ENCODE results near the gene IL1RAPL1.

IL1RAPL1 gene

DNA sequence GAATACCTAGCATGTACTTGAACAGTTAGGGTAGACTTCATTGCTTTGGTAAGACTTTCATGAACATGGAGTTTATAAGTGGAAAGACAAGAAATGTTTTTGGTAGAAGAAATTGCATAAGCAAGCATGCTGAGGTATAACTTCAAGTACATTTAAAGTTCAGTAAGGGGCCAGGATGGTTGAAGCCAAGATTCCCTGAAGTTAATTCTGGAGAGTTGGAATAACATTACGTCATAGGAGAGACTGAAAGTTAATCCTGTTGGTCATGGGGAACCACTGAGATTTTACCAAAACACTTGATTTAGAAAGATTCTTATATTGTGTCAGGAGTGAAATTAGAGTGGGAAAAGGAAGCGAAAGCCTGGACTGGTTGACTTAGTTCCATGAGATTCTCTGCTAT lies 860.6 kb downstream of the IL1RAPL1 start:
- TF ChIP-seq, protein P1, sequence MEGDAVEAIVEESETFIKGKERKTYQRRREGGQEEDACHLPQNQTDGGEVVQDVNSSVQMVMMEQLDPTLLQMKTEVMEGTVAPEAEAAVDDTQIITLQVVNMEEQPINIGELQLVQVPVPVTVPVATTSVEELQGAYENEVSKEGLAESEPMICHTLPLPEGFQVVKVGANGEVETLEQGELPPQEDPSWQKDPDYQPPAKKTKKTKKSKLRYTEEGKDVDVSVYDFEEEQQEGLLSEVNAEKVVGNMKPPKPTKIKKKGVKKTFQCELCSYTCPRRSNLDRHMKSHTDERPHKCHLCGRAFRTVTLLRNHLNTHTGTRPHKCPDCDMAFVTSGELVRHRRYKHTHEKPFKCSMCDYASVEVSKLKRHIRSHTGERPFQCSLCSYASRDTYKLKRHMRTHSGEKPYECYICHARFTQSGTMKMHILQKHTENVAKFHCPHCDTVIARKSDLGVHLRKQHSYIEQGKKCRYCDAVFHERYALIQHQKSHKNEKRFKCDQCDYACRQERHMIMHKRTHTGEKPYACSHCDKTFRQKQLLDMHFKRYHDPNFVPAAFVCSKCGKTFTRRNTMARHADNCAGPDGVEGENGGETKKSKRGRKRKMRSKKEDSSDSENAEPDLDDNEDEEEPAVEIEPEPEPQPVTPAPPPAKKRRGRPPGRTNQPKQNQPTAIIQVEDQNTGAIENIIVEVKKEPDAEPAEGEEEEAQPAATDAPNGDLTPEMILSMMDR (IDR thresholded peaks at IDR 0.05) = no peak

DNA sequence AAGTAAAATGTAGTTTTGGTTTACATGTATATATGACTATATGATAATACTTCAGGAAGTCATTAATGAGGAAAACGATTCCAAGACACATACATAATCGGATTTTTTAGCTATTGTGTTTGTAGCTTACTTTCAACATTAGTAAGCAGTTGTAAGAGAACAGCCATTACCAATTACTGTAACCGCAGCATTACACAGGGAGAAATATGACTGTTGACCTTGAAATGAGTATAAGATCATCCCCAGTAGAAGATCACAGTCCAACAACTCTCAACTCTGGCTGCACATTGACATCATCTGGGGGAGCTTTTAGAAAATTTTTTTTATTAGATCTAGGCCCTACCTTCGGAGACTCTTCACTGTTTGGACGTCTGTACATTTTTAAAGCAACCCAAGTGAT lies 866.1 kb downstream of the IL1RAPL1 start:
- TF ChIP-seq, protein P1 (IDR thresholded peaks at IDR 0.05) = no peak

DNA sequence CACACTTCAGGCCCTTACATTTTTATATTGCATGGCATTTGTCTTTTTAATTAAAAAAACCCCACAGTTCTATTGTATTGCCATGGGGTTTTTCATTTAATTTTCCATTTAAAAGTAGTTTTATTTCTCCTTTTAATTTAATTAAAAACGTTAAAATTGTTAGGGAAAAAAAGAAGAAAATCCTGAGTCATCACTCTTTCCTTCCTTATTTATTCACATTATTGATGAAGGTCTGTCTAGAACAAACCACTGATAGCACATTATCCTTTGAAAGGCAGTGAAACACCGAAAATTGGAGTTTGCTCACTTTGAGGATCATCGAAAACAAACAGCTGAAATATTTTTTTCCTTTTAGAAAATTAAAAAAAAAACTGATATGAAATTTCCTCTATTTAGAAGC lies 868.5 kb downstream of the IL1RAPL1 start:
- TF ChIP-seq, protein P1 (IDR thresholded peaks at IDR 0.05) = no peak

DNA sequence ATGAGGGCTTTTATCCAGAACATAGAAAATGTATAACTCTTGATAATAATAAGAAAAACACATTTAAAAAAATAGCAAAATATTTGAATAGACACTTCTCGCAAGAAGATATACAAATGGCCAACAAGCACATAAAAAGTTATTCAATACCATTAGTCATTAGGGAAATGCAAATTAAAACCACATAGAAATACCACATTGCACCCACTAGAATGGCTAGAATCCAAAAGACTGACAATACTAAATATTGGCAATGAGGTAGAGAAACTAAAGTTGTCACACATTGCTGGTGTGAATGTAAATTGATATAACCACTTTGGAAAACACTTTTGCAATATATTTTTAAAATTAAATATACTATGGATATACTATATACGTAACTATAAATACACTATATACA lies 873.8 kb downstream of the IL1RAPL1 start:
- TF ChIP-seq, protein P1 (IDR thresholded peaks at IDR 0.05) = no peak

DNA sequence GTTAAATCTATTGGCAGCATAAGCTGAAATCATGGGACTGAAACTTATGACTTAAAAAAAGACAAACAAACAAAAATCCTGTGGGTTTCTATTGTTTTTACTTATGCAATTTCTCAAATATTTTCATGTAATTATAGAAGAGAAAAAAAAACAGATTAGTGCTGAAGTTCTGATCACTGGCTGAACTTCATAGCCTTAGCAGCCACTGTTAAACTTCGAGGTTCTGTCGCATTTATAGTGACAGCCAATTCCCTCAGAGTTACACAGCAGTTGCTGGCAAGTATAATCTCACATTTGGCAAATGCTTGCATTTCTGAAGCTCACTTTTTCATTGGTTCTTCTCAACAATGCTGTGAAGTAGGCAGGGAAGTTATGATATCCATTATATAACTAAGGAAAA lies 879.2 kb downstream of the IL1RAPL1 start:
- TF ChIP-seq, protein P1 (IDR thresholded peaks at IDR 0.05) = no peak

DNA sequence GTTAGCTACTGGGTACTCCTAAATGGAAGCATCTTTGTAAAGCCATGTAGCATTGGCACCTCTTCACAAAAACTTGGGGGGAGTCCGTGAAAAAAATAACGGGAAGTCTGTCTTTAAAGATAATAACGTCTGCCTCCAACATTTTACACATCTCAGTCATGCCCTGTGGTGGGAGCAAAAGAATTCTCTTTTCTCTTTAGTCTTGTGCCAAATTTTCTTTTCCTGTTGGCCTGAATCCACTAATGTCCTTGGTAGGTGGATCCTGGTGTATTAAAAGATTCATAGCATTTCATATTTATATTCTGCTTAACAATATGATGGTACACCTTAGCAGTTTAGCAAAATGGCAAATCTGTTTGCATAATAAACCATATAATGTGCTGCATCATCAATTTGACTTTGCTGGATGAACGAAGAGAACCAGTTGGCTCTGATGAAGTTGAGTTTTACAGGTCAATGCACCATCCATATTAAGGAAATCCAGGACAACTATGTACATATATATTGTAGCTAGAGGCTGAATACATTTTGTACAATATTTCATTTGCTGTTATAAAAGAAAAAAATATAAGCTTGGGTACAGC lies 881.8 kb downstream of the IL1RAPL1 start:
- TF ChIP-seq, protein P1 (IDR thresholded peaks at IDR 0.05) = no peak

DNA sequence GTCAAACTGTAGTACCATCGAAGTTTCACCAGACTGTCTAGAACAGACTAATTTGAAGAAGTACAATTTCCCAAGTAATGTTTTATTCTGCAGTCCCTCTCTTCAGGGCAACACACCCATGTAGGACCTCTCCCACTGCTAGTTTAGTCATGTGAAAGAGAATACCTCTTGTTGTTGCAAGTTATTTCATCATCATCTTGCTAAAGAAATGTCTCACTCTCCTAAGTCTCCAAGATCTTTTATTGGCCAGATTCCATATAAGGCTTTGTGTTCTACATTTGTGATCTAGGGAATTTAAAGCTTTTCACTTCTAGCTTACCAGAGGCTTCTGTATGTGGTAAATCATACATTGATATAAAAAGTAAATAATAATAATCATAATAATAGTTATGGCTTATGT lies 882.8 kb downstream of the IL1RAPL1 start:
- TF ChIP-seq, protein P1 (IDR thresholded peaks at IDR 0.05) = no peak

DNA sequence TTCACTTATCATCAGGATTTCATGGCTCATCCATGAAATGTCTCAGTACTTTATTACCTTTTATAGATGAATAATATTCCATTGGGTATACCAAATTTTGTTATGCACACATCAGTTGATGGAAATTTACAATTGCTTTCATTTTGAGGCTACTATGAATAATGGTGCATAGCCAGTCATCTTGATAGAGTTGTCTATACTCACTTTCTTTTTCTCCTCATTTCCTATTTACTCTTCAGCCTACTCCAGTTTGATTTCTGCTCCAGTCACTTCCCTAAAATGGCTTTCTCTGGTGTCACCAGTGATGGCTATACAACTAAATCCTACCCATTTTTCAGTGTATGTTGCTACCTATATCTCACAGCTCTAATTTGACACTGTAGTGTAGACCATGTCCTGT lies 884.6 kb downstream of the IL1RAPL1 start:
- TF ChIP-seq, protein P1 (IDR thresholded peaks at IDR 0.05) = no peak

All from LNCAP (cell line).